Bronchial epithelial cell (primary cell): ENCODE results near the gene PRDX2. TPM values are rescaled to one million over a fixed set of nuclear protein-coding genes. Genes with fewer than 3 reads are reported as not detected.

Source experiments
- DNase-seq: peaks from one replicate; pipeline ENCODE4 v3.0.0-alpha.2; 2010; ENCODE audit warnings: low read depth
- FAIRE-seq: peaks from 2 replicates; lab custom pipeline; 2011; peaks lifted over from hg19 to GRCh38; lab: Jason Lieb, UNC
- H3K27me3 ChIP-seq: 2 replicates; pipeline ENCODE4 v1.5.1; 2011; ENCODE audit warnings: low read length; ENCODE audit not compliant: control insufficient read depth, insufficient read depth
- H3K36me3 ChIP-seq: 2 replicates; pipeline ENCODE4 v1.5.1; 2011; ENCODE audit warnings: low read length; ENCODE audit not compliant: control insufficient read depth, insufficient read depth
- H3K4me3 ChIP-seq: 2 replicates; pipeline ENCODE4 v1.5.1; 2011; ENCODE audit warnings: mild to moderate bottlenecking, low read depth, low read length, control low read depth
- CTCF ChIP-seq: IDR thresholded peaks from 2 replicates; pipeline ENCODE4 v1.5.1; 2011; ENCODE audit warnings: mild to moderate bottlenecking, moderate library complexity, low read length, control low read depth, inconsistent platforms; ENCODE audit not compliant: insufficient read depth, severe bottlenecking
- total RNA-seq: library from RNA; depleted of rRNA; stranded (reverse); fragments of >200 nt; gene quantifications from 2 replicates; pipeline ENCODE4 v1.2.1, GENCODE V29; 2014

The PRDX2 gene
- total RNA-seq, 1 donor from 2014 or later: 157 TPM

DNA sequence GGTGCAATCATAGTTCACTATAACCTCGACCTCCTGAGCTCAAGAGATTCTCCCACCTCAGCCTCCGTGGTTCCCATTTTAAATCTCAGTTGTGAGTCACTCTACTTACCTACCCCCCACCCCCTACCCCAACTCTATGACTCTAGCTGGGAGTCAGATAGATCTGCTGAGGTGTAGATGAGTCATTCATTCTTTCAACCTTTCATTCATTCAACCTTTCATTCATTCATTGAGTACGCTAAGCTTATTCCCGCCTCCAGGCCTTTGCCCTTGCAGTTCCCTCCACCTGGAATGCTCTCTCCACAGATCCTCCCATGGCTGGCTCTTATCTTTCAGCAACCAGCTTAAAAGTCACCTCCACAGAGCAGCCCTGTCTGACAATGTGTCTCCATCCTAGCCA is 35.6 kb upstream of the PRDX2 start:
- Histone ChIP-seq H3K27me3 (peaks cover 27% of the 10 kb centered on the region), H3K36me3 (no peaks in the 10 kb centered on the region), H3K4me3 (no peak overlapping the region)
- peak; percentile 72 for DNase-seq
- FAIRE-seq: no peak
- TF ChIP-seq CTCF: no peak

DNA sequence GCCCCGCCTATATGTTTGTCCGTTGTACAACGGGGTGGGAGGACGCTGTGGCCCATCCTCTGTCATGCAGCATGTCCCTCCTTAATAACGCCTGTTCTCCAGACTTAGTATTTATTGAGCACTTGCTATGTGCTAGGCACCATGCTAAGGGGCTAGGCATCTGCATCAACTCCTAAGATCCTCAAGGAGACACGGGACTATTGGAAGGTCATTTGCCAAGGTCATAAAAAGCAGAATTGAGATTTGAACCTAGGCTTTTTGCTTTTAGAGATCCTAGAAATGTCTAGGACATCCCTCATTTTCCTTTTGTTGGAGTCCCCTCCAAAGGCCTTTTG is 34.9 kb upstream of the PRDX2 start:
- DNase-seq (no peak), FAIRE-seq (no peak)
- Histone ChIP-seq H3K27me3 (peaks cover 29% of the 10 kb centered on the region), H3K36me3 (no peaks in the 10 kb centered on the region), H3K4me3 (no peak overlapping the region)
- TF ChIP-seq CTCF: no peak

DNA sequence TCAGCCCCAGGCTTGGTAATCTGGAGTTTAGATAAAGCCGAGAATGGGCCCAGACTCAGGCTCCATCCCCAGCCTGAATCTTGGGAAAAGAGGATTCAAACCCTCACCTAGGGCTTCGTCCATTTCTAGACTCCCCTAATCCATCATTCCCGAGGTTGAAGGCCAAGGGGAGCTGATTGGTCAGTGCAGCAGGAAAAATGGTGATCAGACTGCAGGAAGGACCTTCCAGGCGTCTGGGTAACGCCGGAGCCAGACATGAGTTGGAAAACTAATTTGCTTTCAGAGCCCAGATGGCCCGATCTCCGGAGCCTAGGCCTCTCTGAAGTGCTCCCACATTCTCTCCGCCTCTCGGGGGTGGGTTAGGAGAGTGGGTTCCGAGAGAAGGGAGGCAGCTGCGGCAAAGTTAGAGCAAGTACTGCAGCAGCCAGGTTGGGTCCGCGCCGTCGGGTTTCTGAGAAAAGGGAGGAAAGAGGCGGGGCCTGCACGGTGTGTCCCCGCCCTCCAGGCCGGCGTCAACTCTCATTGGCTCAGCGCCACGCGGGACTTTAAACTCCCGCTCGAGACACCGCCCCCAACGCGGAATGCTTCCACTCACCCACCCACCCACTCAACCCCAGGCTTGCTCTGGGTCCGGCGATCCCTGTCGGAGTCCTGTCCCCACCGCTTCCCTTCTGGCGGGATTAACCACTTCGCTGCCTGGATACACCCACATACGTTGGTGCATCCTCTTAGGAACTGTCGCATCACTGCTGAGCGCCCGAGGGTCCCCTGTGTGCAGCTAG is 33.6 kb upstream of the PRDX2 start:
- DNase-seq: no peak
- no peak for FAIRE-seq
- H3K27me3 ChIP-seq: peaks cover 29% of the 10 kb centered on the region
- no peak for TF ChIP-seq CTCF
- H3K36me3 ChIP-seq: no peaks in the 10 kb centered on the region
- no peak overlapping the region for H3K4me3 ChIP-seq

DNA sequence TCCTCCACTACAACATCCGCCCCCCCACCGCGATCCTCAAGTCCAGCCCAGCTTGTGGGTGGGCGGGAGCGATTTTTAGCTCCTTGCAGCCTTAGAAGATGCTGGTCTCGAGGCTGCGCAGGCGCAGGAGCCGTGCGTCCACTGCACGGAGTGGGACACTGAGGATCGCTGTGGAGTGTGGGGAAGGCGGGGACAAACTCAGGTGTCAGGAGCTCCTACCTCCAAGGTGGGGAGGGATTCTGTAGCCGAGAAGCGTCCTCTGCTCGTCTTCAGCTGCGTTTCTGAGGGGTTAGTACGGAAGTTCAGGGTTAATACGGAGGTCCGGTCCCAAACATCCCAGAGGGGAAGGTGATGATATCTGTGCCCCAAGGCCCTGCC is 33.0 kb upstream of the PRDX2 start, which contains the start of gene RTBDN:
RTBDN (minus strand) TSS at position 14 of the 378 bp plus-strand sequence. CDS start 4,600 bp downstream, outside the sequence.
- Histone ChIP-seq H3K36me3 (no peaks in the 10 kb centered on the region), H3K4me3 (peak within 1 kb of the TSS; percentile 35), H3K27me3 (peaks cover 29% of the 10 kb centered on the region)
- DNase-seq: no peak
- no peak for TF ChIP-seq CTCF
- no peak for FAIRE-seq

- no peak for TF ChIP-seq CTCF
- Histone ChIP-seq H3K36me3 (no peaks in the 10 kb centered on the region), H3K4me3 (peak overlapping the region; percentile 35), H3K27me3 (peaks cover 27% of the 10 kb centered on the region)
- FAIRE-seq (no peak), DNase-seq (no peak)
These were observed 32.4 kb upstream of the PRDX2 start for GRCh38 chr19:12833738-12834565.
